Spleen (tissue), 7 donors: ENCODE data around the gene SEC14L1.

Experiments used
- CTCF ChIP-seq, 11 experiments: fragments of 200-600 bp in 7 of 11; fragments of 450-650 bp in 4 of 11; sonication (generic) in 4 of 11; IDR thresholded peaks in 8 of 11; conservative IDR thresholded peaks in 3 of 11; 1 replicate in 7 of 11; 2 replicates in 4 of 11; pipeline versions ENCODE4 v1.4.0 to v1.8.0; 2016 to 2021; ENCODE audit warnings: antibody characterized with exemption in 11 of 11, inconsistent platforms in 4 of 11, mild to moderate bottlenecking in 1 of 11
- POLR2AphosphoS5 ChIP-seq, 3 donors: sonication (generic); formaldehyde crosslinking; IDR thresholded peaks; one replicate each; pipeline ENCODE4 v1.5.1; 2017; ENCODE audit warnings: antibody characterized with exemption in 3 of 3
- donor health status: DM: no; HTN: no; CAD: no; lungs with moderate emphysema.
- donor health status: DM: no; HTN: no; CAD: no.
- donor health status: DM: no; HTN: no; CAD: no.

GRCh38 chr17:77196251-77196650 is 55.5 kb downstream of the SEC14L1 start:
- TF ChIP-seq CTCF (IDR thresholded peaks at IDR 0.05 in 8 of 11, conservative IDR thresholded peaks at IDR 0.05 in 3 of 11), result no peak
- no peak for TF ChIP-seq POLR2AphosphoS5 (IDR thresholded peaks at IDR 0.05)
